MCF 10A (cell line): ENCODE results near the gene SLC25A15. TPM values are rescaled to one million over a fixed set of nuclear protein-coding genes. Genes with fewer than 3 reads are reported as not detected.

ENCODE experiments used
- BruUV-seq: library from RNA; stranded (reverse); fragments of 400-500 nt; replicated peaks from 2 replicates; lab custom pipeline; 2021; lab: Mats Ljungman, UMichigan
- CTCF ChIA-PET: fragments of 300-600 bp; sonication (Branson Sonifier 250); formaldehyde crosslinking; extraction: SDS; loops from one replicate; lab custom pipeline; 2021; ENCODE audit warnings: antibody characterized with exemption, inconsistent platforms; lab: Yijun Ruan, JAX
- POLR2A ChIA-PET: fragments of 300-600, 350-650 bp; sonication (Branson Sonifier 250); formaldehyde crosslinking; extraction: SDS; loops from one replicate; lab custom pipeline; 2020; ENCODE audit warnings: antibody characterized with exemption, inconsistent platforms; lab: Yijun Ruan, JAX
- DNase-seq: peaks from one replicate; pipeline ENCODE4 v3.0.0-alpha.2; 2018; ENCODE audit not compliant: unreplicated experiment
- H3K27ac Mint-ChIP-seq: one replicate; pipeline ENCODE4 v1.8.0; 2022; ENCODE audit warnings: mild to moderate bottlenecking, low read depth, mixed read lengths; ENCODE audit not compliant: unreplicated experiment
- H3K27me3 Mint-ChIP-seq: one replicate; pipeline ENCODE4 v1.8.0; 2022; ENCODE audit warnings: mixed read lengths; ENCODE audit not compliant: insufficient read depth, unreplicated experiment
- H3K36me3 Mint-ChIP-seq: one replicate; pipeline ENCODE4 v1.8.0; 2022; ENCODE audit warnings: mild to moderate bottlenecking, moderate library complexity, mixed read lengths; ENCODE audit not compliant: insufficient read depth, unreplicated experiment
- H3K4me1 Mint-ChIP-seq: one replicate; pipeline ENCODE4 v1.8.0; 2022; ENCODE audit warnings: mixed read lengths; ENCODE audit not compliant: insufficient read depth, unreplicated experiment
- H3K4me3 Mint-ChIP-seq: one replicate; pipeline ENCODE4 v1.8.0; 2022; ENCODE audit warnings: mild to moderate bottlenecking, moderate library complexity, mixed read lengths; ENCODE audit not compliant: unreplicated experiment
- H3K9me3 Mint-ChIP-seq: one replicate; pipeline ENCODE4 v1.8.0; 2022; ENCODE audit warnings: mixed read lengths; ENCODE audit not compliant: unreplicated experiment
- intact Hi-C: fragments of 100-400 bp; cut with micrococcal nuclease; formaldehyde crosslinking; loops from 2 replicates; pipeline ENCODE4 v1.14.1; 2022
- total RNA-seq: library from RNA; stranded (reverse); gene quantifications from 2 replicates; pipeline ENCODE4 v1.2.3, GENCODE V29; 2022
- TF ChIP-seq, protein P1 (sequence below): fragments of 200-600 bp; IDR thresholded peaks from one replicate; pipeline ENCODE4 v1.8.0; 2022; ENCODE audit warnings: antibody characterized with exemption, mild to moderate bottlenecking; ENCODE audit not compliant: unreplicated experiment

SLC25A15 gene
- total RNA-seq, 1 experiment from 2014 or later: 15.5 TPM

DNA sequence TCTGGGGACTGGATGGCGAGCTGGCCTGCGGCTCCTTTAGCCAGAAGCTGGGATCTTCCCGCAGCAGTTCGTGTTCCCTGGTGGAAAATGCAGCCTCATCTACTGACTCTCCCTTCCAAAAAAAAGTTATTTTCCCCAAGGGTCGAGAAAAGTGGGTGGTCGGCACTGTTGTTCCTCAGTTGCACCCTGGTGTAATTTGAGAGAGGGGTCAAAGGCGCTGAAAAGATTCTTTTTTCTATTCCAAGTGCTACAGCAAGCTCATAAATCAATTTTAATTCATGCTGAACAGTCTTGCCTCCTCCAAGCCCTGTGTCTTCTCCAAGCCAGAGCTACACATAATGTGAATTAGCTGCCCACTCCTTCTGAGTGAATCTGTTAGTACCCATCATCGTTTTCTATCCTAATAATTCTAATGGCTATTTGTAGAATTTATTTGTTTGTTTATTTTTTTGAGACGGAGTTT is 774 bp downstream of the SLC25A15 start:
- CTCF ChIA-PET: interaction anchor here (0.6 to 6.0 kb wide), 6 partner anchors 13 to 292 kb away, joined by 3 to 42 read pairs (median 3); no protein-coding TSS in a partner anchor
- POLR2A ChIA-PET: interaction anchor here (1.0 to 2.2 kb wide), 9 partner anchors 8 to 271 kb away, joined by 3 to 10 read pairs (median 7); partner anchors contain the start of gene WBP4
- Mint-ChIP-seq H3K9me3 (no peaks in the 10 kb centered on the region), H3K27me3 (no peaks in the 10 kb centered on the region), H3K27ac (no peak overlapping the region), H3K4me1 (no peaks in the 10 kb centered on the region), H3K4me3 (peak overlapping the region; percentile 75), H3K36me3 (peaks cover 12% of the 10 kb centered on the region)
- intact Hi-C loops: no loop called here
- TSS peak; percentile 37 for BruUV-seq
- TF ChIP-seq, protein P1, sequence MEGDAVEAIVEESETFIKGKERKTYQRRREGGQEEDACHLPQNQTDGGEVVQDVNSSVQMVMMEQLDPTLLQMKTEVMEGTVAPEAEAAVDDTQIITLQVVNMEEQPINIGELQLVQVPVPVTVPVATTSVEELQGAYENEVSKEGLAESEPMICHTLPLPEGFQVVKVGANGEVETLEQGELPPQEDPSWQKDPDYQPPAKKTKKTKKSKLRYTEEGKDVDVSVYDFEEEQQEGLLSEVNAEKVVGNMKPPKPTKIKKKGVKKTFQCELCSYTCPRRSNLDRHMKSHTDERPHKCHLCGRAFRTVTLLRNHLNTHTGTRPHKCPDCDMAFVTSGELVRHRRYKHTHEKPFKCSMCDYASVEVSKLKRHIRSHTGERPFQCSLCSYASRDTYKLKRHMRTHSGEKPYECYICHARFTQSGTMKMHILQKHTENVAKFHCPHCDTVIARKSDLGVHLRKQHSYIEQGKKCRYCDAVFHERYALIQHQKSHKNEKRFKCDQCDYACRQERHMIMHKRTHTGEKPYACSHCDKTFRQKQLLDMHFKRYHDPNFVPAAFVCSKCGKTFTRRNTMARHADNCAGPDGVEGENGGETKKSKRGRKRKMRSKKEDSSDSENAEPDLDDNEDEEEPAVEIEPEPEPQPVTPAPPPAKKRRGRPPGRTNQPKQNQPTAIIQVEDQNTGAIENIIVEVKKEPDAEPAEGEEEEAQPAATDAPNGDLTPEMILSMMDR: no peak
- DNase-seq: no peak

DNA sequence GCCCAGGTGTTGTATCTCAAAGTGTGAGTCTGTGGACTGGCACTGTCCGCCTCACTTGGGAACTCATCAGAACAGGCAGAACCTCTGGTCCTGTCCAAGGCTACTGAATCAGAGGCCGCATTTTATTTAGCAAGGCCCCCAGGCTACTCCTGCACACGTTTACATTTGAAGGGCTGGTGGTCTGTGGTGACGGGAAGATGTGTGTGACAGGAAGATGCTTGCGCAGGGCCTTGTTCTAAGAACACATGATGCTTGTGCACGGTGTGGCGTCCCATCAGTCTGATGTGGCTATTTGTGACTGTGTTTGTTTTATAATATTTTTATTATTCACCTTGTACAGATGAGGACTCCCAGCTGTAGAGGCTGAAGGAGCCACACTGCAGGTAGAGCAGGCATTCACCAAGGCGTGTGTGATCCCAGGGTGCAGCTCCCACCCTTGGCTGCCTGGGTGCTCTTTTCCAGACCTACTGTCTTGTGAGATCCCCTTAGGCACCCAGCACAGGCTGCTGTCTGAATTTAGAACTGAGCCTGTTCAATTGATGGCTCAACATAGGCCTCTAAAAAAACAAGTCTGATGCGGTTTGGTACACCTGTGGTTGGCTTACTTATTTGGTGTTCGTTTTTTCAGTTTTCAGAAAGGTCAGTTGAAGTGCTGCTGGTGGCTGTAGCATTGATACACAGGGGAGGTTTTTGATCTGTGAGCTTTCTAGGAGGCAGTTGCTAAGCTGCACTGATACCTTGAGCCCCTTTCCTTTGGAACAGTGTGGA is 3.1 kb downstream of the SLC25A15 start:
- CTCF ChIA-PET: no interaction called here

DNA sequence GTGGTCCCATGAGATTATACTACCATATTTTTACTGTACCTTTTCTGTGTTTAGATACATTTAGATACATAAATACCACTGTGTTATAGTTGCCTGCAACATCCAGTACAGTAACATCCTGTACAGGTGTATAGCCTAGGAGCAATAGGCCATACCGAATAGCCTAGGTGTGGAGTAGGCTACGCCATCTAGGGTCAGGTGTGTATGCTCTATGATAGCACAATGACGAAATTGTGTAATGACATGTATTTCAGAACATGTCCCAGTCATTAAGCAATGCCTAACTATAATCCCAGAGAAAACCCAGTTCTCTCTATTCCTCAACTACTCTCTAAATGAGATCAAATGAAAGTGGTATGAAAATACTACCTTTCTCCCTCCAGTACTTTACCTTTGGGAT is 3.9 kb downstream of the SLC25A15 start:
- CTCF ChIA-PET: no interaction called here
- TF ChIP-seq, protein P1: no peak
- no TSS peak for BruUV-seq

More for the DNA sequence above, 3.1 kb downstream of the SLC25A15 start:
- no peaks in the 10 kb centered on the region for H3K27me3 Mint-ChIP-seq
- peaks cover 16% of the 10 kb centered on the region for H3K36me3 Mint-ChIP-seq
- no TSS peak for BruUV-seq
- TF ChIP-seq, protein P1: no peak
- POLR2A ChIA-PET: no interaction called here
- no peak for DNase-seq
- no peaks in the 10 kb centered on the region for H3K4me1 Mint-ChIP-seq
- no peak overlapping the region for H3K27ac Mint-ChIP-seq
- H3K4me3 Mint-ChIP-seq: no peak overlapping the region
- intact Hi-C loops: no loop called here
- no peaks in the 10 kb centered on the region for H3K9me3 Mint-ChIP-seq

DNA sequence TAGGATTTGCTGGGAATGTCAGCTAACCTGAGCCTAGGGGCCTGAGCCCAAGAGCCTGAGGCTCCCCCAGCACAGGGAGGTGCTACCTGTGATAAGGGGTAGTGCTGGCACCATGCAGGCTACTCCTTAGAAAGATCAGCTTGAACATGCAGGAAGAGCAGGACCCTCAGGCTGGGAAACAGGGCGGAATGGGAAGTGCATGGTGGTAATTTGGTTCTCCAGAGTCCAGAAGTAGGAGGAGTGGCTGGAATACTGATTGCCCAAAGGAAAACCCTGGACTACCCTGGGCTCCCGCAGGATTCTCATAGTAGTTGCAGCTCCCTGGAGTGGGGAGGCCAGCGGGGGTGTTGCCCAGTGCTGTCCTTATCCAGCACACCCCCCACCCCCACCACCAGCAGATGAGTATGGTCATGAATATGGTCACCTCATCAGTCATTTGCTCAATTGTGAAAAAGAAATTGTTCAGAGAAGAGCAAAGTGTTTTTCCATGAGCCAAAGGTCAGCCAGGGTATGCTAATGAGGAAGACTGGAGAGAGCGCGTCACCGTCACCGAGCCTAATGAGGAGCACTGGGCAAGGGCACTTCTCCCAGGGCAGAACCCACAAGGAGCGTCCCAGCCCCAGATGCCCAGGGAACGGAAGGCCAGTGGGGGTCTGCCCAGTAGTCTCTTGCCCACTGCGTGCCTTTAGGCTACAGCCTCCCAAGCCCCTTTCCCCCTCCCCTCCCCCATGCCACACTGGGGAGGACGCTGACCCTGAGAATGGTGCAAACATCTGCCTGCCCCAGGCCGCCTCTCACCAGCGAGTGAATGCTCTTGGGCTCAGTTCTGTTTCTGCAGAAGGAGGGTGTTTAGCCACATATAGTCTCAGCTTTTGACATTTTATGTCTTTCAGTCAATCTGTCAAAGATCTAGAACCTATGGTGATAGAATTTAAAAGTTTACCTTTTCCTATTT is 5.3 kb downstream of the SLC25A15 start:
- Mint-ChIP-seq H3K9me3 (no peaks in the 10 kb centered on the region), H3K4me3 (no peak overlapping the region), H3K36me3 (peaks cover 24% of the 10 kb centered on the region), H3K4me1 (no peaks in the 10 kb centered on the region), H3K27ac (no peak overlapping the region), H3K27me3 (no peaks in the 10 kb centered on the region)
- ChIA-PET POLR2A (no interaction called here), CTCF (interaction anchor here (0.6 to 0.7 kb wide), 2 partner anchors 20 to 124 kb away, joined by 4 read pairs; no protein-coding TSS in a partner anchor)
- intact Hi-C loops: no loop called here
- no peak for DNase-seq
- no TSS peak for BruUV-seq
- TF ChIP-seq, protein P1: no peak

More for the DNA sequence above, 3.9 kb downstream of the SLC25A15 start:
- POLR2A ChIA-PET: no interaction called here
- Mint-ChIP-seq H3K4me3 (no peak overlapping the region), H3K4me1 (no peaks in the 10 kb centered on the region), H3K9me3 (no peaks in the 10 kb centered on the region), H3K27ac (no peak overlapping the region), H3K36me3 (peaks cover 16% of the 10 kb centered on the region), H3K27me3 (no peaks in the 10 kb centered on the region)
- no peak for DNase-seq
- intact Hi-C loops: no loop called here
